ENCODE measurements around the gene HDAC11.

DNA sequence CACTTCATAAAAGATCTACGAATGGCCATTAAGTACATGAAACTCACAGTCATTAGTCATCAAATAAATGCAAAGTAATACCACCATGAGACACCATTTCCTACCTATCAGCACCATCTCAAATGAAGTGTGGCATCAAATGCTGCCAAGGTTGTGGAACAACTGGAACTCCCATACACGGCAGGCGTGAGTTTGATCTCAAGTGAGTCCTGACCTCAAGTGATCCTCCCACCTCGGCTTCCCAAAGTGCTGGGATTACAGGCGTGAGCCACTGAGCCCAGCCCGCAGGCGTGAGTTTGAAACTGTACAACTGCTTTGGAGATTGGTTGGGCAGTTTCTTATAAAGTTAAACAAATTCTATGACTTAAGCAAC lies 28.8 kb upstream of the HDAC11 start:
- TF ChIP-seq CTCF (IDR thresholded peaks at IDR 0.05; ENCODE audit: low read length) (no peak), EZH2 (optimal IDR thresholded peaks at IDR 0.05; ENCODE audit: low read depth, low read length) (no peak), EZH2phosphoT487 (IDR thresholded peaks at IDR 0.05; ENCODE audit: low read length) (no peak)

Data from MM.1S (cell line).